Measurements from ENCODE around the gene BRD3OS. TPM values are rescaled to one million over a fixed set of nuclear protein-coding genes. Genes with fewer than 3 reads are reported as not detected.

The BRD3OS gene
- total and polyA plus RNA-seq, 2 of the 4 experiments (the other 2 are of a cell fraction) = 15.8 to 20.7 TPM

- no peak overlapping the region for H3K4me2 ChIP-seq (ENCODE audit: low read depth, low read length)
- no peak overlapping the region for H4K91ac ChIP-seq (ENCODE audit: insufficient read depth, low read depth, low read length)
- H4K20me1 ChIP-seq (ENCODE audit: insufficient read depth, low read length) = no peaks in the 10 kb centered on the region
- H3K18ac ChIP-seq (ENCODE audit: low read depth, low read length) = no peak overlapping the region
- H2BK15ac ChIP-seq (ENCODE audit: low read depth, low read length) = no peak overlapping the region
- ATAC-seq (ENCODE audit: low read depth) = no peak
- H3K9ac ChIP-seq (ENCODE audit: low read depth, low read length) = no peak overlapping the region
- in situ Hi-C loops (cut with MboI; ENCODE audit: low sequenced_read_pairs) = no loop called here
- 89% methylated on average over 13 of the region's 22 CpGs; no CpG with 5 or more reads in 1 of the 2 experiments for WGBS, 2 experiments (ENCODE audit: extremely low coverage in 2 of 2, insufficient read length in 1 of 2)
- no peak overlapping the region for H2BK20ac ChIP-seq (ENCODE audit: low read depth, low read length)
- peaks cover 0 to 19% of the 10 kb centered on the region in 2 experiments for H3K79me1 ChIP-seq (ENCODE audit: low read depth in 1 of 2, low read length in 2 of 2)
- no peak overlapping the region for H2AK5ac ChIP-seq (ENCODE audit: low read depth, low read length)
- no peak overlapping the region for H3K56ac ChIP-seq (ENCODE audit: extremely low read depth, insufficient read depth, low read length)
- no peak overlapping the region for H3K4me3 ChIP-seq (ENCODE audit: insufficient read depth, low read depth, low read length)
- H2BK120ac ChIP-seq (ENCODE audit: low read depth, low read length) = no peak overlapping the region
- no peak overlapping the region for H2AK9ac ChIP-seq (replicated peaks; ENCODE audit: low read depth, low read length, poor library complexity)
- H3K9me3 ChIP-seq (ENCODE audit: control insufficient read depth, insufficient read depth, low read length) = no peaks in the 10 kb centered on the region
- H3K4ac ChIP-seq (ENCODE audit: low read depth, low read length) = no peak overlapping the region
- H2BK5ac ChIP-seq (ENCODE audit: low read depth, low read length, poor library complexity, severe bottlenecking) = no peak overlapping the region
- no TSS peak for BruUV-seq (replicated peaks)
- no peak overlapping the region for H3K14ac ChIP-seq (replicated peaks; ENCODE audit: low read depth, low read length)
- POLR2A ChIA-PET (ENCODE audit: unreplicated experiment) = no interaction called here
- H3K4me1 ChIP-seq (ENCODE audit: control insufficient read depth, insufficient read depth, low read length) = peaks cover 3% of the 10 kb centered on the region; the same call in 1 of the 2 replicates
- peaks cover 38% of the 10 kb centered on the region for H3K36me3 ChIP-seq (ENCODE audit: control insufficient read depth, insufficient read depth, low read length)
- H3K9me1 ChIP-seq (ENCODE audit: insufficient read depth, low read length) = peaks cover 2% of the 10 kb centered on the region; the same call in 1 of the 2 replicates
- no peak overlapping the region for H4K8ac ChIP-seq (ENCODE audit: low read depth in 2 of 2, low read length in 2 of 2)
- dilution Hi-C loops (cut with HindIII; ENCODE audit: low sequenced_read_pairs, unreplicated experiment) = no loop called here
- H2AFZ ChIP-seq (replicated peaks; ENCODE audit: low read length, poor library complexity) = no peak overlapping the region
- DNase-seq = no peak
- H3K23ac ChIP-seq (ENCODE audit: low read depth, low read length) = no peak overlapping the region
- no peaks in the 10 kb centered on the region for H3K27me3 ChIP-seq (ENCODE audit: control insufficient read depth, insufficient read depth, low read length)
- no peak overlapping the region for H3K27ac ChIP-seq (ENCODE audit: insufficient read depth, low read length)
- TF ChIP-seq NFE2L2 (IDR thresholded peaks at IDR 0.05; ENCODE audit: low read depth, low read length) (no peak), USF2 (IDR thresholded peaks at IDR 0.05; ENCODE audit: low read depth, low read length) (no peak), MAZ (IDR thresholded peaks at IDR 0.05; ENCODE audit: borderline replicate concordance, low read depth, low read length) (no peak), POLR2A (IDR thresholded peaks at IDR 0.05; ENCODE audit: low read depth, low read length) (no peak), MXI1 (IDR thresholded peaks at IDR 0.05; ENCODE audit: borderline replicate concordance, low read depth, low read length) (no peak), FOS (IDR thresholded peaks at IDR 0.05; ENCODE audit: low read depth, low read length) (no peak), MAFK (IDR thresholded peaks at IDR 0.05; ENCODE audit: low read depth, low read length) (no peak), RAD21 (IDR thresholded peaks at IDR 0.05; ENCODE audit: low read length) (no peak), BHLHE40 (IDR thresholded peaks at IDR 0.05; ENCODE audit: low read depth, low read length) (no peak), CEBPB (IDR thresholded peaks at IDR 0.05; ENCODE audit: low read depth, low read length) (no peak), SMC3 (IDR thresholded peaks at IDR 0.05; ENCODE audit: low read depth, low read length) (no peak), ELK1 (IDR thresholded peaks at IDR 0.05; ENCODE audit: borderline replicate concordance, low read depth, low read length) (no peak), RFX5 (IDR thresholded peaks at IDR 0.05; ENCODE audit: low read depth, low read length) (no peak), RCOR1 (IDR thresholded peaks at IDR 0.05; ENCODE audit: insufficient replicate concordance, low read length) (no peak)
- no peak overlapping the region for H4K5ac ChIP-seq (ENCODE audit: low read depth, low read length)
- intact Hi-C loops (cut with micrococcal nuclease) = no loop called here
- CTCF ChIA-PET = no interaction called here
Observed at GRCh38 chr9:134028575-134029247, 3.4 kb downstream of the BRD3OS start.
